H1 (cell line): ENCODE data around the gene PDK4. TPM values are rescaled to one million over a fixed set of nuclear protein-coding genes. Genes with fewer than 3 reads are reported as not detected.

Source experiments
- CTCF ChIA-PET: fragments of 300-600 bp; sonication (Branson Sonifier 250); formaldehyde crosslinking; loops from one replicate; lab custom pipeline; 2021; ENCODE audit not compliant: partially characterized antibody; lab: Charles Lee
- POLR2A ChIA-PET: fragments of 300-600 bp; sonication (Branson Sonifier 250); formaldehyde crosslinking; loops from one replicate; lab custom pipeline; 2021; ENCODE audit warnings: inconsistent platforms; ENCODE audit not compliant: partially characterized antibody; lab: Charles Lee
- DNase-seq, 2 experiments: peaks; one replicate each; pipeline versions ENCODE4 v3.0.0 to v3.0.0-alpha.2; 2010 to 2022; ENCODE audit warnings: low spot score in 2 of 2, low read depth in 1 of 2, mixed read lengths in 1 of 2
- FAIRE-seq: peaks from 2 replicates; lab custom pipeline; 2011; peaks lifted over from hg19 to GRCh38; lab: Jason Lieb, UNC
- H2AFZ ChIP-seq: 2 replicates; pipeline ENCODE4 v1.8.1; 2012; ENCODE audit warnings: low read length, inconsistent platforms
- H2AK5ac ChIP-seq: 2 replicates; pipeline ENCODE4 v1.6.1; 2013; ENCODE audit warnings: low read depth, low read length
- H2BK120ac ChIP-seq: replicated peaks from 2 replicates; pipeline ENCODE3; 2013; ENCODE audit warnings: low read depth, low read length, inconsistent platforms
- H2BK12ac ChIP-seq: 2 replicates; pipeline ENCODE4 v1.6.1; 2013; ENCODE audit warnings: low read depth, low read length
- H2BK15ac ChIP-seq: 2 replicates; pipeline ENCODE4 v1.6.1; 2013; ENCODE audit warnings: low read length
- H2BK20ac ChIP-seq: 2 replicates; pipeline ENCODE4 v1.6.1; 2013; ENCODE audit warnings: low read length
- H2BK5ac ChIP-seq: 2 replicates; pipeline ENCODE4 v1.6.1; 2013; ENCODE audit warnings: low read depth, low read length
- H3K14ac ChIP-seq: 2 replicates; pipeline ENCODE4 v1.6.1; 2013; ENCODE audit warnings: inconsistent platforms; ENCODE audit not compliant: insufficient read length
- H3K18ac ChIP-seq: 2 replicates; pipeline ENCODE4 v1.6.1; 2013; ENCODE audit warnings: low read length; ENCODE audit errors: extremely low read depth
- H3K23ac ChIP-seq: 2 replicates; pipeline ENCODE4 v1.6.1; 2013; ENCODE audit warnings: inconsistent platforms; ENCODE audit not compliant: insufficient read length
- H3K23me2 ChIP-seq: 2 replicates; pipeline ENCODE4 v1.6.1; 2013; ENCODE audit warnings: low read depth, low read length
- H3K27ac ChIP-seq: 2 replicates; pipeline ENCODE4 v1.6.1; 2011; ENCODE audit warnings: low read depth, low read length, inconsistent platforms
- H3K27me3 ChIP-seq, 4 experiments: replicated peaks in 1 of 4; 1 replicate in 1 of 4; 2 replicates in 3 of 4; pipeline versions ENCODE4 v1.6.1 to v1.8.1; 2011 to 2013; ENCODE audit warnings: low read length in 3 of 4, mild to moderate bottlenecking in 3 of 4, inconsistent platforms in 2 of 4, mixed read lengths in 2 of 4, moderate library complexity in 1 of 4; ENCODE audit not compliant: control insufficient read depth in 3 of 4, insufficient read depth in 3 of 4; ENCODE audit errors: extremely low read depth in 1 of 4
- H3K36me3 ChIP-seq, 4 experiments: 2 replicates each; pipeline versions ENCODE4 v1.6.1 to v1.8.1; 2011 to 2013; ENCODE audit warnings: mild to moderate bottlenecking in 4 of 4, low read length in 3 of 4, moderate library complexity in 2 of 4, control low read depth in 1 of 4, inconsistent platforms in 1 of 4; ENCODE audit not compliant: insufficient read depth in 4 of 4, control insufficient read depth in 2 of 4
- H3K4ac ChIP-seq: replicated peaks from 2 replicates; pipeline ENCODE3; 2013; ENCODE audit warnings: low read length, low read depth, mixed read lengths, inconsistent platforms; ENCODE audit not compliant: insufficient read length
- H3K4me1 ChIP-seq, 4 experiments: replicated peaks in 1 of 4; 1 replicate in 1 of 4; 2 replicates in 3 of 4; pipeline versions ENCODE4 v1.6.1 to v1.8.1; 2011 to 2013; ENCODE audit warnings: low read length in 3 of 4, inconsistent platforms in 2 of 4, mixed read lengths in 1 of 4; ENCODE audit not compliant: insufficient read depth in 4 of 4, control insufficient read depth in 3 of 4
- H3K4me2 ChIP-seq, 2 experiments: 2 replicates each; pipeline versions ENCODE4 v1.6.1 to v1.8.1; 2011 to 2013; ENCODE audit warnings: low read depth in 2 of 2, low read length in 2 of 2, control low read depth in 1 of 2, inconsistent platforms in 1 of 2, mild to moderate bottlenecking in 1 of 2; ENCODE audit not compliant: insufficient read depth in 1 of 2
- H3K4me3 ChIP-seq, 4 experiments: fragments of 200-600, 300-600 bp in 1 of 4; sonication (generic), shearing (Covaris generic), sonication (Bioruptor Twin) in 1 of 4; 2 replicates each; pipeline versions ENCODE4 v1.5.1 to v1.8.1; 2011 to 2016; ENCODE audit warnings: low read length in 4 of 4, low read depth in 3 of 4, control low read depth in 2 of 4, inconsistent platforms in 2 of 4, mild to moderate bottlenecking in 2 of 4, mixed read lengths in 1 of 4, moderate library complexity in 1 of 4; ENCODE audit not compliant: insufficient read depth in 2 of 4; ENCODE audit errors: extremely low read depth in 1 of 4
- H3K56ac ChIP-seq: replicated peaks from 2 replicates; pipeline ENCODE3; 2013; ENCODE audit warnings: low read depth, mild to moderate bottlenecking, mixed read lengths, low read length, inconsistent platforms; ENCODE audit not compliant: insufficient read length
- H3K79me1 ChIP-seq: 2 replicates; pipeline ENCODE4 v1.6.1; 2013; ENCODE audit warnings: low read depth, low read length, control low read depth
- H3K79me2 ChIP-seq, 2 experiments: 2 replicates each; pipeline versions ENCODE4 v1.6.1 to v1.8.1; 2012 to 2013; ENCODE audit warnings: low read length in 2 of 2, mild to moderate bottlenecking in 2 of 2, inconsistent platforms in 1 of 2; ENCODE audit not compliant: insufficient read depth in 2 of 2, control insufficient read depth in 1 of 2
- H3K9ac ChIP-seq, 4 experiments: replicated peaks in 1 of 4; 1 replicate in 1 of 4; 2 replicates in 3 of 4; pipeline versions ENCODE4 v1.6.1 to v1.8.1; 2011 to 2013; ENCODE audit warnings: low read depth in 3 of 4, low read length in 3 of 4, control low read depth in 2 of 4, mild to moderate bottlenecking in 2 of 4, moderate library complexity in 2 of 4, inconsistent platforms in 1 of 4; ENCODE audit errors: extremely low read depth in 1 of 4
- H3K9me3 ChIP-seq, 2 experiments: 2 replicates each; pipeline versions ENCODE4 v1.6.1 to v1.8.1; 2012 to 2013; ENCODE audit warnings: mild to moderate bottlenecking in 2 of 2, moderate library complexity in 2 of 2, control low read depth in 1 of 2, inconsistent platforms in 1 of 2, low read depth in 1 of 2, low read length in 1 of 2, mixed read lengths in 1 of 2; ENCODE audit not compliant: insufficient read depth in 2 of 2
- H4K20me1 ChIP-seq, 2 experiments: replicated peaks in 1 of 2; 2 replicates each; pipeline versions ENCODE3 to v1.8.1; 2011 to 2013; ENCODE audit warnings: inconsistent platforms in 2 of 2, low read length in 2 of 2, mild to moderate bottlenecking in 1 of 2; ENCODE audit not compliant: insufficient read depth in 2 of 2, control insufficient read depth in 1 of 2
- H4K5ac ChIP-seq: 2 replicates; pipeline ENCODE4 v1.6.1; 2013; ENCODE audit warnings: low read length, low read depth, mixed read lengths, inconsistent platforms; ENCODE audit not compliant: insufficient read length
- H4K8ac ChIP-seq: 2 replicates; pipeline ENCODE4 v1.8.0; 2013; ENCODE audit warnings: mild to moderate bottlenecking, moderate library complexity, low read length, inconsistent platforms; ENCODE audit not compliant: insufficient read depth; ENCODE audit errors: extremely low read depth
- H4K91ac ChIP-seq: replicated peaks from 2 replicates; pipeline ENCODE3; 2013; ENCODE audit warnings: low read length, mixed read lengths, inconsistent platforms; ENCODE audit not compliant: insufficient read length
- CHD1 ChIP-seq: IDR thresholded peaks from 2 replicates; pipeline ENCODE4 v1.6.1; 2012; ENCODE audit warnings: low read depth, low read length, improper control_type of control experiment
- GABPA ChIP-seq: IDR thresholded peaks from 2 replicates; pipeline ENCODE4 v1.6.1; 2011; ENCODE audit warnings: mild to moderate bottlenecking, low read length, moderate library complexity, borderline replicate concordance; ENCODE audit not compliant: insufficient read depth
- MAFK ChIP-seq: IDR thresholded peaks from 2 replicates; pipeline ENCODE4 v1.6.1; 2012; ENCODE audit warnings: low read depth, mild to moderate bottlenecking, improper control_type of control experiment, low read length
- POU5F1 ChIP-seq: IDR thresholded peaks from 2 replicates; pipeline ENCODE4 v1.6.1; 2011; ENCODE audit warnings: low read depth, mild to moderate bottlenecking, low read length, moderate library complexity
- SAP30 ChIP-seq: fragments of 300-600 bp; sonication (generic); IDR thresholded peaks from 2 replicates; pipeline ENCODE4 v1.7.1; 2012; ENCODE audit warnings: low read length, moderate library complexity, mild to moderate bottlenecking, inconsistent platforms; ENCODE audit not compliant: insufficient read depth, insufficient replicate concordance
- SIN3A ChIP-seq, 2 experiments: IDR thresholded peaks in 1 of 2; conservative IDR thresholded peaks in 1 of 2; 2 replicates each; pipeline ENCODE4 v1.6.1; 2011 to 2012; ENCODE audit warnings: low read length in 2 of 2, improper control_type of control experiment in 1 of 2, low read depth in 1 of 2, mild to moderate bottlenecking in 1 of 2
- SP1 ChIP-seq: IDR thresholded peaks from 2 replicates; pipeline ENCODE4 v1.6.1; 2011; ENCODE audit warnings: low read depth, low read length
- WGBS, 2 experiments: shearing (Covaris generic) in 1 of 2; methylation state at CpG; one replicate each; pipeline versions ENCODE4 v1.1.6 to v1.1.7; 2013 to 2015; ENCODE audit warnings: low lambda C conversion rate in 2 of 2, mixed read lengths in 2 of 2, inconsistent platforms in 1 of 2, low coverage in 1 of 2, missing lambda C conversion rate in 1 of 2; ENCODE audit not compliant: insufficient replicate concordance in 2 of 2, insufficient coverage in 1 of 2, insufficient read length in 1 of 2; ENCODE audit errors: extremely low coverage in 1 of 2, missing lambda C conversion rate in 1 of 2; 5-methylcytosine and 5-hydroxymethylcytosine counted together
- polyA plus RNA-seq, 7 experiments: library from polyadenylated mRNA; depleted of rRNA in 3 of 7; stranded (reverse) in 5 of 7; unstranded in 2 of 7; fragments of >200 nt in 5 of 7; fragments of 200-250 nt in 2 of 7; gene quantifications; 1 replicate in 5 of 7; 2 replicates in 1 of 7; 4 replicates in 1 of 7; pipeline versions ENCODE4 v1.2.1 to v1.2.3, GENCODE V29; 2011 to 2013; ENCODE audit warnings: missing spikeins in 2 of 7, mixed read lengths in 2 of 7
- total RNA-seq: library from RNA; stranded (reverse); fragmentation: NEBNext Ultra II Directional; extraction: Animal tissue kit (Norgen Biotek cat#: 25700); gene quantifications from 2 replicates; pipeline ENCODE4 v1.2.1, GENCODE V29; 2021

The PDK4 gene
- total and polyA plus RNA-seq, 2 of the 8 experiments (the other 6 are each of a cell fraction or from before 2014, with no cell fraction given), result 0.26 TPM; not detected in 1

DNA sequence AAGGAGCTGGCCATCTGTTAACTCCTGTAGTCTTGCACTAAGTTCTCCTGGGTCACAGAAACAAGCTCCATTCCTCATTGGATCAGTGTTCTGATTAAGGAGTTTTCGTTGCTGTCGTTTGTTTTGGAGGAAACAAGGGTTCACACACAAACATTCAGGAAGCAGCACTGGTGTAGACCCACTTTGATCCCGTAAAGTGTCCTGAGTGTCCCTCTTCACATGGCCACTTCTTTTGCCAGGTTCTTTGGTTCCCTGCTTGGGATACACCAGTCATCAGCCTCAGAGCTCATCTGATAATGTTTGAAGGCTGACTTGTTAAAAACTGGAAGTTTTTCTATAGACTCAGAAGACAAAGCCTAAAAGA, 10.9 kb downstream of the PDK4 start:
- TF ChIP-seq SP1 (no peak), CHD1 (no peak), SIN3A (conservative IDR thresholded peaks at IDR 0.05 in 1 of 2, IDR thresholded peaks at IDR 0.05 in 1 of 2; ENCODE audit: low read depth in 1 of 2, low read length in 2 of 2) (no peak), GABPA (no peak), POU5F1 (no peak), MAFK (no peak), SAP30 (no peak)
- TF ChIP-seq, all 59 proteins: peak for 0
- Histone ChIP-seq H3K4me3 (no peak overlapping the region), H3K14ac (no peak overlapping the region), H3K9ac (no peak overlapping the region), H3K36me3 (no peaks in the 10 kb centered on the region), H4K20me1 (no peaks in the 10 kb centered on the region), H3K23me2 (no peaks in the 10 kb centered on the region), H2BK20ac (no peak overlapping the region), H3K4me1 (no peaks in the 10 kb centered on the region), H2AK5ac (no peak overlapping the region), H2AFZ (no peak overlapping the region), H3K27ac (no peak overlapping the region), H3K23ac (no peak overlapping the region), H4K8ac (no peak overlapping the region), H4K91ac (no peak overlapping the region), H3K56ac (no peak overlapping the region), H2BK120ac (no peak overlapping the region), H2BK12ac (no peak overlapping the region), H3K27me3 (no peaks in the 10 kb centered on the region), H3K79me2 (no peaks in the 10 kb centered on the region), H3K9me3 (no peaks in the 10 kb centered on the region), H2BK15ac (no peak overlapping the region), H3K18ac (no peak overlapping the region), H2BK5ac (no peak overlapping the region), H3K4me2 (no peak overlapping the region), H3K4ac (no peak overlapping the region), H3K79me1 (no peaks in the 10 kb centered on the region), H4K5ac (no peak overlapping the region)
- ChIA-PET POLR2A (no interaction called here), CTCF (interaction anchor here (1.0 to 1.2 kb wide), 4 partner anchors 12 to 97 kb away, joined by 3 read pairs; no protein-coding TSS in a partner anchor)
- 89% methylated on average over 3 of the region's 3 CpGs; no CpG with 5 or more reads in 1 of the 2 experiments for WGBS, 2 experiments
- no peak for FAIRE-seq
- DNase-seq, result no peak
